Vagina (tissue), 2 donors: Measurements from ENCODE around the gene CASP2. TPM values are rescaled to one million over a fixed set of nuclear protein-coding genes. Genes with fewer than 3 reads are reported as not detected.

Source experiments
- DNase-seq, 2 donors: peaks; one replicate each; pipeline ENCODE4 v3.0.0-alpha.2; 2017; ENCODE audit errors: extremely low spot score in 2 of 2
- H3K27ac ChIP-seq: fragments of 200-600 bp; sonication (generic); one replicate; pipeline ENCODE4 v1.5.1; 2019
- H3K27me3 ChIP-seq: fragments of 200-600 bp; sonication (generic); one replicate; pipeline ENCODE4 v1.5.1; 2019
- H3K36me3 ChIP-seq, 2 donors: fragments of 200-600 bp; sonication (generic); one replicate each; pipeline ENCODE4 v1.5.1; 2017 to 2019
- H3K4me1 ChIP-seq: fragments of 200-600 bp; sonication (generic); one replicate; pipeline ENCODE4 v1.5.1; 2019
- H3K4me3 ChIP-seq, 2 donors: fragments of 200-600 bp; sonication (generic); 1 replicate in 1 of 2; 2 replicates in 1 of 2; pipeline ENCODE4 v1.5.1; 2016 to 2019
- H3K9me3 ChIP-seq: fragments of 200-600 bp; sonication (generic); one replicate; pipeline ENCODE4 v1.5.1; 2019
- CTCF ChIP-seq, 3 experiments: fragments of 450-650 bp in 2 of 3; fragments of 200-600 bp in 1 of 3; sonication (generic) in 1 of 3; IDR thresholded peaks; one replicate each; pipeline ENCODE4 v1.5.1; 2017 to 2019; ENCODE audit warnings: antibody characterized with exemption in 3 of 3, mild to moderate bottlenecking in 2 of 3, moderate library complexity in 2 of 3
- POLR2A ChIP-seq, 2 donors: fragments of 450-650 bp; IDR thresholded peaks; one replicate each; pipeline ENCODE4 v1.6.1; 2017; ENCODE audit warnings: antibody characterized with exemption in 2 of 2, mild to moderate bottlenecking in 2 of 2, moderate library complexity in 2 of 2
- POLR2AphosphoS5 ChIP-seq, 2 donors: sonication (generic); formaldehyde crosslinking; IDR thresholded peaks; one replicate each; pipeline ENCODE4 v1.9.0; 2017; ENCODE audit warnings: antibody characterized with exemption in 2 of 2, mild to moderate bottlenecking in 2 of 2, low read depth in 1 of 2; ENCODE audit not compliant: insufficient read depth in 1 of 2
- intact Hi-C: fragments of 100-400 bp; cut with DNase I; formaldehyde crosslinking; loops from one replicate; pipeline ENCODE4 v1.15.1; 2023
- total RNA-seq: library from RNA; depleted of rRNA; stranded (reverse); fragments of >200 nt; gene quantifications from one replicate; pipeline ENCODE4 v1.2.3, GENCODE V29; 2016

CASP2 gene
- total RNA-seq, 1 donor from 2014 or later, result 24.8 TPM

GRCh38 chr7:143346018-143346417, 57.9 kb downstream of the CASP2 start:
- H3K27me3 ChIP-seq, result no peaks in the 10 kb centered on the region
- no peak overlapping the region for H3K27ac ChIP-seq
- DNase-seq, result no peak
- TF ChIP-seq CTCF (IDR thresholded peaks at IDR 0.05) (no peak), POLR2AphosphoS5 (IDR thresholded peaks at IDR 0.05; ENCODE audit: insufficient read depth in 1 of 2, low read depth in 1 of 2) (no peak), POLR2A (IDR thresholded peaks at IDR 0.05) (no peak)
- H3K9me3 ChIP-seq, result no peaks in the 10 kb centered on the region
- peaks cover 6% of the 10 kb centered on the region for H3K4me1 ChIP-seq
- intact Hi-C loops, result no loop called here
- no peaks in the 10 kb centered on the region for H3K36me3 ChIP-seq
- no peak overlapping the region for H3K4me3 ChIP-seq

- Histone ChIP-seq H3K27ac (no peak overlapping the region), H3K27me3 (no peaks in the 10 kb centered on the region), H3K9me3 (no peaks in the 10 kb centered on the region), H3K4me1 (peaks cover 6% of the 10 kb centered on the region), H3K36me3 (no peaks in the 10 kb centered on the region), H3K4me3 (no peak overlapping the region)
- intact Hi-C loops, result no loop called here
- no peak for DNase-seq
- TF ChIP-seq POLR2A (IDR thresholded peaks at IDR 0.05), result no peak
- TF ChIP-seq CTCF (IDR thresholded peaks at IDR 0.05), result no peak
- no peak for TF ChIP-seq POLR2AphosphoS5 (IDR thresholded peaks at IDR 0.05; ENCODE audit: insufficient read depth in 1 of 2, low read depth in 1 of 2)
Measured at GRCh38 chr7:143347950-143348349, 59.8 kb downstream of the CASP2 start.

GRCh38 chr7:143351060-143351459, 62.9 kb downstream of the CASP2 start:
- H3K36me3 ChIP-seq, result no peaks in the 10 kb centered on the region
- no peak overlapping the region for H3K27ac ChIP-seq
- H3K4me1 ChIP-seq, result peaks cover under 1% of the 10 kb centered on the region
- intact Hi-C loops, result no loop called here
- no peak for DNase-seq
- H3K4me3 ChIP-seq, result no peak overlapping the region
- TF ChIP-seq POLR2AphosphoS5 (IDR thresholded peaks at IDR 0.05; ENCODE audit: insufficient read depth in 1 of 2, low read depth in 1 of 2), result no peak
- no peak for TF ChIP-seq CTCF (IDR thresholded peaks at IDR 0.05)
- no peak for TF ChIP-seq POLR2A (IDR thresholded peaks at IDR 0.05)
- no peaks in the 10 kb centered on the region for H3K9me3 ChIP-seq
- no peaks in the 10 kb centered on the region for H3K27me3 ChIP-seq

- DNase-seq, result no peak
- Histone ChIP-seq H3K4me1 (no peaks in the 10 kb centered on the region), H3K36me3 (no peaks in the 10 kb centered on the region), H3K4me3 (no peak overlapping the region), H3K27me3 (no peaks in the 10 kb centered on the region), H3K27ac (no peak overlapping the region), H3K9me3 (no peaks in the 10 kb centered on the region)
- no peak for TF ChIP-seq POLR2AphosphoS5 (IDR thresholded peaks at IDR 0.05; ENCODE audit: insufficient read depth in 1 of 2, low read depth in 1 of 2)
- no peak for TF ChIP-seq CTCF (IDR thresholded peaks at IDR 0.05)
- no peak for TF ChIP-seq POLR2A (IDR thresholded peaks at IDR 0.05)
- intact Hi-C loops, result no loop called here
Measured at GRCh38 chr7:143351574-143351973, 63.4 kb downstream of the CASP2 start.

- H3K36me3 ChIP-seq, result no peaks in the 10 kb centered on the region
- no peaks in the 10 kb centered on the region for H3K27me3 ChIP-seq
- TF ChIP-seq POLR2A (IDR thresholded peaks at IDR 0.05), result no peak
- TF ChIP-seq POLR2AphosphoS5 (IDR thresholded peaks at IDR 0.05; ENCODE audit: insufficient read depth in 1 of 2, low read depth in 1 of 2), result no peak
- no peak for TF ChIP-seq CTCF (IDR thresholded peaks at IDR 0.05)
- H3K9me3 ChIP-seq, result no peaks in the 10 kb centered on the region
- H3K27ac ChIP-seq, result no peak overlapping the region
- H3K4me3 ChIP-seq, result no peak overlapping the region
- no peaks in the 10 kb centered on the region for H3K4me1 ChIP-seq
- intact Hi-C loops, result no loop called here
- DNase-seq, result no peak
Measured at GRCh38 chr7:143352531-143353002, 64.4 kb downstream of the CASP2 start.
